ENCODE results near the gene ZNF10. TPM values are rescaled to one million over a fixed set of nuclear protein-coding genes. Genes with fewer than 3 reads are reported as not detected.

The ZNF10 gene
- total RNA-seq, 2 donors from 2014 or later = 12.0 to 16.4 TPM

DNA sequence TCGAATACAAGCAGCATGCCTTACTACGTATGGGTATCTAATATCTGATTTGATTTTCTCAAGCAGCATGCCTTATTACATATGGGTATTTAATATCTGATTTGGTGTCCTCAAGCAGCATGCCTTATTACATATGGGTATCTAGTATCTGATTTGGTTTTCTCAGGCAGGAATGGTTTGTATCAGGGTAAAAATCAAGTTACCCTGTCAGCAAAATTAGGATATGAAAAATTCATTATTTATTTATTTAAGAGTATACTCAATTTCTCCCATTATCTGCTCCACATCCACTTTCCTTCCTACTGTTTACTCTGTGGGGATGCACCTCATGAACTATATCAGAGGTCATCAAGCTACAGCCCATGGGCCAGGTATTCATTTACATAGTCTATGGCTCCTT is 22.3 kb upstream of the ZNF10 start:
- no peaks in the 10 kb centered on the region for H3K27me3 Mint-ChIP-seq (ENCODE audit: insufficient read depth)
- no peak overlapping the region for H3K4me3 Mint-ChIP-seq
- no peak overlapping the region for H3K27ac Mint-ChIP-seq
- Histone ChIP-seq H3K9ac (ENCODE audit: extremely low read depth, low read length, poor library complexity, severe bottlenecking) (no peak overlapping the region), H3K4me3 (ENCODE audit: low read length) (peak overlapping the region; percentile 63), H3K27me3 (ENCODE audit: control insufficient read depth, insufficient read depth, low read length, poor library complexity, severe bottlenecking) (no peaks in the 10 kb centered on the region), H3K27ac (ENCODE audit: low read depth, low read length) (no peak overlapping the region), H3K4me1 (ENCODE audit: control insufficient read depth, insufficient read depth, low read length) (no peaks in the 10 kb centered on the region), H3K36me3 (ENCODE audit: control insufficient read depth, insufficient read depth, low read length) (peaks cover 72% of the 10 kb centered on the region), H3K9me3 (ENCODE audit: control insufficient read depth, low read length) (peaks cover 94% of the 10 kb centered on the region)
- TF ChIP-seq, protein P1, sequence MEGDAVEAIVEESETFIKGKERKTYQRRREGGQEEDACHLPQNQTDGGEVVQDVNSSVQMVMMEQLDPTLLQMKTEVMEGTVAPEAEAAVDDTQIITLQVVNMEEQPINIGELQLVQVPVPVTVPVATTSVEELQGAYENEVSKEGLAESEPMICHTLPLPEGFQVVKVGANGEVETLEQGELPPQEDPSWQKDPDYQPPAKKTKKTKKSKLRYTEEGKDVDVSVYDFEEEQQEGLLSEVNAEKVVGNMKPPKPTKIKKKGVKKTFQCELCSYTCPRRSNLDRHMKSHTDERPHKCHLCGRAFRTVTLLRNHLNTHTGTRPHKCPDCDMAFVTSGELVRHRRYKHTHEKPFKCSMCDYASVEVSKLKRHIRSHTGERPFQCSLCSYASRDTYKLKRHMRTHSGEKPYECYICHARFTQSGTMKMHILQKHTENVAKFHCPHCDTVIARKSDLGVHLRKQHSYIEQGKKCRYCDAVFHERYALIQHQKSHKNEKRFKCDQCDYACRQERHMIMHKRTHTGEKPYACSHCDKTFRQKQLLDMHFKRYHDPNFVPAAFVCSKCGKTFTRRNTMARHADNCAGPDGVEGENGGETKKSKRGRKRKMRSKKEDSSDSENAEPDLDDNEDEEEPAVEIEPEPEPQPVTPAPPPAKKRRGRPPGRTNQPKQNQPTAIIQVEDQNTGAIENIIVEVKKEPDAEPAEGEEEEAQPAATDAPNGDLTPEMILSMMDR (conservative IDR thresholded peaks at IDR 0.05) = no peak
- H3K9me3 Mint-ChIP-seq = peaks cover 96% of the 10 kb centered on the region
- no peak for DNase-seq
- H3K36me3 Mint-ChIP-seq (ENCODE audit: low read depth) = peaks cover 89% of the 10 kb centered on the region
- 100% methylated on average over 2 of the region's 2 CpGs; no CpG with 5 or more reads in 1 of the 2 experiments for WGBS, 2 experiments (ENCODE audit: insufficient coverage in 1 of 2, insufficient read length in 1 of 2)
- no peaks in the 10 kb centered on the region for H3K4me1 Mint-ChIP-seq

DNA sequence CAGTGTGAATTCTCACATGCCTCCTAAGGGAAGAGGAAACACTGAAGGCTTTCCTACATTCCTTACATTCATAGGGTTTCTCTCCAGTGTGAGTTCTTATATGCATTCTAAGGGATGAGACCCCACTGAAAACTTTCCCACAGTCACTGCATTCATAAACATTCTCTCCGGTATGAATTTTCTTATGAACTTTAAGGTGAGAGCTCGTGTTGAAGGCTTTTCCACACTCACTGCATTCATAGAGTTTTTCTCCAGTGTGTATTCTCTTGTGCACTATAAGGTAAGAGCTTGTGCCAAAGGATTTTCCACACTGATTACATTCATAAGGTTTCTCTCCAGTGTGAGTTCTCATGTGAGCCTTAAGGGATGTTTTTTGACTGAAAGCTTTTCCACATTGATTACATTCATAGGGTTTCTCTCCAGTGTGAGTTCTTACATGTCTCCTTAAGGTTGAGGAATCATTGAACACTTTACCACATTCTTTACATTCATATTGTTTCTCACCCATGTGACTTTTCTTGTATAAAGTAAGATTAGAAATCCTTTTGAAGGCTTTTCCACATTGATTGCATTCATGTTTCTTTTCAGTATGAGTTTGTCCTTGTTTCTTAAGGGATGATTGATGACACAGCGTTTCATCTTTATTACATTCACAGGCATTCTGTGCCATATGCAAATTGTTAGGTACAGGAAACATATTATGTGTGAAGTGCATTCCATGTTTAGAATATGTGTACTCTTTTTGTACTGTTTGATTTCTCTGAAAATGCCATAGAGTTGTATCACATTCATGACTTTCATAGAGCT is 9.8 kb upstream of the ZNF10 start:
- no peaks in the 10 kb centered on the region for H3K4me1 Mint-ChIP-seq
- Histone ChIP-seq H3K4me3 (ENCODE audit: low read length) (peak overlapping the region; percentile 74), H3K27me3 (ENCODE audit: control insufficient read depth, insufficient read depth, low read length, poor library complexity, severe bottlenecking) (no peaks in the 10 kb centered on the region), H3K4me1 (ENCODE audit: control insufficient read depth, insufficient read depth, low read length) (no peaks in the 10 kb centered on the region), H3K9ac (ENCODE audit: extremely low read depth, low read length, poor library complexity, severe bottlenecking) (no peak overlapping the region), H3K27ac (ENCODE audit: low read depth, low read length) (no peak overlapping the region), H3K9me3 (ENCODE audit: control insufficient read depth, low read length) (peaks cover 100% of the 10 kb centered on the region), H3K36me3 (ENCODE audit: control insufficient read depth, insufficient read depth, low read length) (peaks cover 76% of the 10 kb centered on the region)
- peaks cover 95% of the 10 kb centered on the region for H3K9me3 Mint-ChIP-seq
- no peaks in the 10 kb centered on the region for H3K27me3 Mint-ChIP-seq (ENCODE audit: insufficient read depth)
- no peak for DNase-seq
- H3K36me3 Mint-ChIP-seq (ENCODE audit: low read depth) = peaks cover 93% of the 10 kb centered on the region
- 91 to 100% methylated on average over 2 to 3 of the region's 3 CpGs for WGBS, 2 experiments (ENCODE audit: insufficient coverage in 1 of 2, insufficient read length in 1 of 2)
- no peak overlapping the region for H3K27ac Mint-ChIP-seq
- no peak overlapping the region for H3K4me3 Mint-ChIP-seq
- TF ChIP-seq, protein P1 (conservative IDR thresholded peaks at IDR 0.05) = no peak

DNA sequence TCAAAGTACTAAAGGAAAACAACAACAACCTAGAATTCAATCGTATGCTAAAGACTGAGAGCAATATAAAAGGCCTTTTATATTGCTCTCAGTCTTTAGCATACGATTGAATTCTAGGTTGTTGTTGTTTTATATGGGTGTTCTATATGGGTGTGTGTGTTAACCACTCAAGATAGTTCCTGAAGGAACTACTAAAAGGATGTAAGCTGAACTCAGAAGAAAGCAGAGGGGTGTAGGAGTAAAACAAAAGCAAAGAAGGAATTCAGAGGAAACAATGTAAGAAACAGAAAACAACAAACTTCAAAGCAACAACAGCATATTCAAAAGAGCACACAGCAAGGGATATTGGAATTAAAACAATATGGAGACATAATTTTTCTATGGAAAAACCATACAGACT is 5.8 kb upstream of the ZNF10 start:
- Mint-ChIP-seq H3K36me3 (ENCODE audit: low read depth) (peaks cover 86% of the 10 kb centered on the region), H3K9me3 (peaks cover 95% of the 10 kb centered on the region), H3K4me3 (no peak overlapping the region), H3K27me3 (ENCODE audit: insufficient read depth) (no peaks in the 10 kb centered on the region), H3K4me1 (no peaks in the 10 kb centered on the region), H3K27ac (no peak overlapping the region)
- no peaks in the 10 kb centered on the region for H3K27me3 ChIP-seq (ENCODE audit: control insufficient read depth, insufficient read depth, low read length, poor library complexity, severe bottlenecking)
- TF ChIP-seq, protein P1 (conservative IDR thresholded peaks at IDR 0.05) = no peak
- 90% methylated on average over 2 of the region's 2 CpGs; no CpG with 5 or more reads in 1 of the 2 experiments for WGBS, 2 experiments (ENCODE audit: insufficient coverage in 1 of 2, insufficient read length in 1 of 2)
- DNase-seq = no peak
- H3K4me1 ChIP-seq (ENCODE audit: control insufficient read depth, insufficient read depth, low read length) = no peaks in the 10 kb centered on the region
- H3K9ac ChIP-seq (ENCODE audit: extremely low read depth, low read length, poor library complexity, severe bottlenecking) = no peak overlapping the region
- no peak overlapping the region for H3K27ac ChIP-seq (ENCODE audit: low read depth, low read length)
- H3K36me3 ChIP-seq (ENCODE audit: control insufficient read depth, insufficient read depth, low read length) = peaks cover 71% of the 10 kb centered on the region
- H3K9me3 ChIP-seq (ENCODE audit: control insufficient read depth, low read length) = peaks cover 95% of the 10 kb centered on the region
- peak overlapping the region; percentile 48 for H3K4me3 ChIP-seq (ENCODE audit: low read length)

All from endodermal cell (in vitro differentiated cells).